HG03558 (cell line): Measurements from ENCODE around the gene ZBTB8OS.

Experiments
- ATAC-seq: cut with Tn5 transposase; IDR thresholded peaks from one replicate; pipeline ENCODE4 v1.9.1; 2021; ENCODE audit warnings: moderate number of reproducible peaks; ENCODE audit not compliant: unreplicated experiment; ENCODE audit errors: extremely low read depth

ZBTB8OS gene

GRCh38 chr1:32613472-32613871, 36.9 kb downstream of the ZBTB8OS start:
- ATAC-seq, result no peak

GRCh38 chr1:32612189-32612881, 38.0 kb downstream of the ZBTB8OS start:
- no peak for ATAC-seq

- no peak for ATAC-seq
Measured at GRCh38 chr1:32611859-32612188, 38.5 kb downstream of the ZBTB8OS start.

GRCh38 chr1:32609180-32609579, 41.2 kb downstream of the ZBTB8OS start:
- ATAC-seq, result no peak

- no peak for ATAC-seq
Measured at GRCh38 chr1:32606565-32607371, 43.6 kb downstream of the ZBTB8OS start.

GRCh38 chr1:32605711-32606424, 44.5 kb downstream of the ZBTB8OS start:
- no peak for ATAC-seq

- no peak for ATAC-seq
Measured at GRCh38 chr1:32600034-32600433, 50.3 kb downstream of the ZBTB8OS start.

GRCh38 chr1:32592943-32593342, 57.4 kb downstream of the ZBTB8OS start:
- ATAC-seq, result no peak

- ATAC-seq, result no peak
Measured at GRCh38 chr1:32580348-32581017, 69.9 kb downstream of the ZBTB8OS start.
